ENCODE data around the gene CAMK2D.

DNA sequence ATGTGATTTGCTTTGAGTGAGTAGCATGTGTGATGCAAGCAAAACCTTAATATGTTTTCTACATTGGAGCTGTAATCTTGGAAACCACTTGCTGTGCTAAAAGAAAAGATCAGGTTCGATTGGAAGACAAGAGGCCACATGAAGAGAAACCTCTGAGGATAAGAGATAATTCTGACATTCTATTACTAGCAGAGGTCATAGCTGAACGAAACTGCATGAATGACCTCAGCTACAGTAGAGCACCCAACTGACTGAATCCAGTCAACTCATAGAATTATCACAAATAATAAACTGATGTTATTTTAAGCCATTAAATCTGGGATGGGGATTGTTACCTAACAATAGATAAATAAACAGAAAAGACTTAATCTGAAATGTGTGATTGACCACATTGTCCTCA, 147.1 kb downstream of the CAMK2D start:
- TF ChIP-seq TSHZ2 (CRISPR knock-in tag; IDR thresholded peaks at IDR 0.05) (no peak), ZFP30 (CRISPR knock-in tag; IDR thresholded peaks at IDR 0.05) (no peak), PATZ1 (CRISPR knock-in tag; IDR thresholded peaks at IDR 0.05; ENCODE audit: borderline replicate concordance) (no peak), ZNF565 (CRISPR knock-in tag; conservative IDR thresholded peaks at IDR 0.05; ENCODE audit: low read depth) (no peak), SNAI2 (CRISPR knock-in tag; IDR thresholded peaks at IDR 0.05) (no peak), RARB (CRISPR knock-in tag; IDR thresholded peaks at IDR 0.05) (no peak), OSR1 (CRISPR knock-in tag; IDR thresholded peaks at IDR 0.05) (no peak), CSDC2 (CRISPR knock-in tag; IDR thresholded peaks at IDR 0.05) (no peak), BACH2 (CRISPR knock-in tag; IDR thresholded peaks at IDR 0.05; ENCODE audit: borderline replicate concordance) (no peak)
- TF ChIP-seq, protein P1, sequence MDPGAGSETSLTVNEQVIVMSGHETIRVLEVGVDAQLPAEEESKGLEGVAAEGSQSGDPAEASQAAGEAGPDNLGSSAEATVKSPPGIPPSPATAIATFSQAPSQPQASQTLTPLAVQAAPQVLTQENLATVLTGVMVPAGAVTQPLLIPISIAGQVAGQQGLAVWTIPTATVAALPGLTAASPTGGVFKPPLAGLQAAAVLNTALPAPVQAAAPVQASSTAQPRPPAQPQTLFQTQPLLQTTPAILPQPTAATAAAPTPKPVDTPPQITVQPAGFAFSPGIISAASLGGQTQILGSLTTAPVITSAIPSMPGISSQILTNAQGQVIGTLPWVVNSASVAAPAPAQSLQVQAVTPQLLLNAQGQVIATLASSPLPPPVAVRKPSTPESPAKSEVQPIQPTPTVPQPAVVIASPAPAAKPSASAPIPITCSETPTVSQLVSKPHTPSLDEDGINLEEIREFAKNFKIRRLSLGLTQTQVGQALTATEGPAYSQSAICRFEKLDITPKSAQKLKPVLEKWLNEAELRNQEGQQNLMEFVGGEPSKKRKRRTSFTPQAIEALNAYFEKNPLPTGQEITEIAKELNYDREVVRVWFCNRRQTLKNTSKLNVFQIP (CRISPR knock-in tag; IDR thresholded peaks at IDR 0.05; ENCODE audit: borderline replicate concordance, low read depth), result no peak
